Activated CD4-positive, alpha-beta T cell treated with anti-CD3 and anti-CD28 coated beads, Interleukin-2, amount 10 ng/mL, durations not matched to agents 24 days and 14 days (primary cell): ENCODE results near the gene IVD. TPM values are rescaled to one million over a fixed set of nuclear protein-coding genes. Genes with fewer than 3 reads are reported as not detected.

Source experiments
- DNase-seq: peaks from one replicate; pipeline ENCODE4 v3.0.0; 2022
- H3K27ac Mint-ChIP-seq: one replicate; pipeline ENCODE4 v1.8.0; 2022; ENCODE audit warnings: mild to moderate bottlenecking, mixed read lengths
- H3K27me3 Mint-ChIP-seq: one replicate; pipeline ENCODE4 v1.8.0; 2022; ENCODE audit warnings: mixed read lengths
- H3K36me3 Mint-ChIP-seq: one replicate; pipeline ENCODE4 v1.8.0; 2022; ENCODE audit warnings: low read depth, mild to moderate bottlenecking, mixed read lengths
- H3K4me1 Mint-ChIP-seq: one replicate; pipeline ENCODE4 v1.8.0; 2021; ENCODE audit warnings: mixed read lengths
- H3K4me3 Mint-ChIP-seq: one replicate; pipeline ENCODE4 v1.8.0; 2022; ENCODE audit warnings: mild to moderate bottlenecking, moderate library complexity, mixed read lengths
- H3K9me3 Mint-ChIP-seq: one replicate; pipeline ENCODE4 v1.8.0; 2021; ENCODE audit warnings: mixed read lengths
- intact Hi-C: fragments of 100-400 bp; cut with micrococcal nuclease; formaldehyde crosslinking; loops from one replicate; pipeline ENCODE4 v1.15.1; 2023
- total RNA-seq: library from RNA; stranded (reverse); gene quantifications from 2 replicates; pipeline ENCODE4 v1.2.3, GENCODE V29; 2022

IVD gene
- total RNA-seq, 1 donor from 2014 or later: 70.7 TPM

GRCh38 chr15:40412095-40412759 lies 6.6 kb downstream of the IVD start:
- no peak overlapping the region for H3K27ac Mint-ChIP-seq
- no peaks in the 10 kb centered on the region for H3K27me3 Mint-ChIP-seq
- DNase-seq: no peak
- peaks cover 22% of the 10 kb centered on the region for H3K4me1 Mint-ChIP-seq
- H3K9me3 Mint-ChIP-seq: no peaks in the 10 kb centered on the region
- intact Hi-C loops: no loop called here
- no peak overlapping the region for H3K4me3 Mint-ChIP-seq
- peaks cover 43% of the 10 kb centered on the region for H3K36me3 Mint-ChIP-seq

- Mint-ChIP-seq H3K4me1 (peaks cover 15% of the 10 kb centered on the region), H3K9me3 (no peaks in the 10 kb centered on the region), H3K36me3 (peaks cover 39% of the 10 kb centered on the region), H3K27me3 (no peaks in the 10 kb centered on the region), H3K4me3 (no peak overlapping the region), H3K27ac (no peak overlapping the region)
- intact Hi-C loops: no loop called here
- DNase-seq: no peak
Measured at GRCh38 chr15:40413036-40413435, 7.4 kb downstream of the IVD start.

GRCh38 chr15:40414816-40415215 lies 9.2 kb downstream of the IVD start:
- Mint-ChIP-seq H3K27ac (no peak overlapping the region), H3K4me3 (no peak overlapping the region), H3K27me3 (no peaks in the 10 kb centered on the region), H3K9me3 (no peaks in the 10 kb centered on the region), H3K4me1 (peaks cover 4% of the 10 kb centered on the region), H3K36me3 (peaks cover 37% of the 10 kb centered on the region)
- intact Hi-C loops: no loop called here
- DNase-seq: no peak

GRCh38 chr15:40415226-40415625 lies 9.6 kb downstream of the IVD start:
- intact Hi-C loops: no loop called here
- Mint-ChIP-seq H3K9me3 (no peaks in the 10 kb centered on the region), H3K36me3 (peaks cover 35% of the 10 kb centered on the region), H3K27me3 (no peaks in the 10 kb centered on the region), H3K4me3 (no peak overlapping the region), H3K27ac (no peak overlapping the region), H3K4me1 (peaks cover 2% of the 10 kb centered on the region)
- no peak for DNase-seq

GRCh38 chr15:40416056-40416455 lies 10.5 kb downstream of the IVD start:
- Mint-ChIP-seq H3K9me3 (no peaks in the 10 kb centered on the region), H3K4me3 (no peak overlapping the region), H3K27ac (no peak overlapping the region), H3K4me1 (peaks cover under 1% of the 10 kb centered on the region), H3K27me3 (no peaks in the 10 kb centered on the region), H3K36me3 (peaks cover 26% of the 10 kb centered on the region)
- intact Hi-C loops: no loop called here
- DNase-seq: no peak

- H3K9me3 Mint-ChIP-seq: no peaks in the 10 kb centered on the region
- peaks cover 13% of the 10 kb centered on the region for H3K36me3 Mint-ChIP-seq
- H3K4me1 Mint-ChIP-seq: no peaks in the 10 kb centered on the region
- DNase-seq: no peak
- H3K27ac Mint-ChIP-seq: no peak overlapping the region
- no peak overlapping the region for H3K4me3 Mint-ChIP-seq
- no peaks in the 10 kb centered on the region for H3K27me3 Mint-ChIP-seq
- intact Hi-C loops: no loop called here
Measured at GRCh38 chr15:40418126-40418525, 12.5 kb downstream of the IVD start.

- intact Hi-C loops: loop anchor here (5.0 kb wide), 2 partner anchors 53 to 98 kb away; partner anchors contain the start of gene INAFM2
- H3K4me1 Mint-ChIP-seq: no peaks in the 10 kb centered on the region
- no peak overlapping the region for H3K4me3 Mint-ChIP-seq
- H3K36me3 Mint-ChIP-seq: peaks cover 9% of the 10 kb centered on the region
- DNase-seq: no peak
- H3K9me3 Mint-ChIP-seq: no peaks in the 10 kb centered on the region
- no peaks in the 10 kb centered on the region for H3K27me3 Mint-ChIP-seq
- H3K27ac Mint-ChIP-seq: no peak overlapping the region
Measured at GRCh38 chr15:40420071-40420713, 14.6 kb downstream of the IVD start.

GRCh38 chr15:40420793-40421192 lies 15.2 kb downstream of the IVD start:
- Mint-ChIP-seq H3K36me3 (peaks cover 4% of the 10 kb centered on the region), H3K27me3 (no peaks in the 10 kb centered on the region), H3K4me1 (no peaks in the 10 kb centered on the region), H3K27ac (no peak overlapping the region), H3K9me3 (no peaks in the 10 kb centered on the region), H3K4me3 (no peak overlapping the region)
- DNase-seq: no peak
- intact Hi-C loops: loop anchor here (5.0 kb wide), 2 partner anchors 53 to 98 kb away; partner anchors contain the start of gene INAFM2

- H3K4me1 Mint-ChIP-seq: no peaks in the 10 kb centered on the region
- H3K27me3 Mint-ChIP-seq: no peaks in the 10 kb centered on the region
- H3K9me3 Mint-ChIP-seq: no peaks in the 10 kb centered on the region
- DNase-seq: peak; percentile 96
- no peak overlapping the region for H3K27ac Mint-ChIP-seq
- intact Hi-C loops: loop anchor here (1.0 to 5.0 kb wide), 3 partner anchors 54 to 99 kb away; partner anchors contain the start of gene INAFM2
- peaks cover 2% of the 10 kb centered on the region for H3K36me3 Mint-ChIP-seq
- H3K4me3 Mint-ChIP-seq: no peak overlapping the region
Measured at GRCh38 chr15:40421246-40422157, 15.9 kb downstream of the IVD start.

- no peak overlapping the region for H3K27ac Mint-ChIP-seq
- no peaks in the 10 kb centered on the region for H3K27me3 Mint-ChIP-seq
- intact Hi-C loops: loop anchor here (5.0 kb wide), 2 partner anchors 57 to 102 kb away; partner anchors contain the start of gene INAFM2
- DNase-seq: no peak
- no peaks in the 10 kb centered on the region for H3K4me1 Mint-ChIP-seq
- no peaks in the 10 kb centered on the region for H3K36me3 Mint-ChIP-seq
- H3K4me3 Mint-ChIP-seq: no peak overlapping the region
- no peaks in the 10 kb centered on the region for H3K9me3 Mint-ChIP-seq
Measured at GRCh38 chr15:40424483-40425115, 19.0 kb downstream of the IVD start.

GRCh38 chr15:40425681-40426080 lies 20.1 kb downstream of the IVD start:
- intact Hi-C loops: no loop called here
- H3K4me1 Mint-ChIP-seq: no peaks in the 10 kb centered on the region
- no peak for DNase-seq

GRCh38 chr15:40427188-40427587 lies 21.6 kb downstream of the IVD start:
- Mint-ChIP-seq H3K36me3 (no peaks in the 10 kb centered on the region), H3K27ac (no peak overlapping the region), H3K27me3 (peaks cover under 1% of the 10 kb centered on the region), H3K9me3 (no peaks in the 10 kb centered on the region), H3K4me1 (no peaks in the 10 kb centered on the region), H3K4me3 (no peak overlapping the region)
- DNase-seq: no peak
- intact Hi-C loops: no loop called here

More at GRCh38 chr15:40425681-40426080, 20.1 kb downstream of the IVD start:
- Mint-ChIP-seq H3K9me3 (no peaks in the 10 kb centered on the region), H3K27ac (no peak overlapping the region), H3K4me3 (no peak overlapping the region), H3K27me3 (no peaks in the 10 kb centered on the region), H3K36me3 (no peaks in the 10 kb centered on the region)

- no peak overlapping the region for H3K27ac Mint-ChIP-seq
- no peaks in the 10 kb centered on the region for H3K9me3 Mint-ChIP-seq
- H3K36me3 Mint-ChIP-seq: no peaks in the 10 kb centered on the region
- DNase-seq: no peak
- H3K4me1 Mint-ChIP-seq: no peaks in the 10 kb centered on the region
- peaks cover 6% of the 10 kb centered on the region for H3K27me3 Mint-ChIP-seq
- intact Hi-C loops: no loop called here
- no peak overlapping the region for H3K4me3 Mint-ChIP-seq
Measured at GRCh38 chr15:40428185-40428584, 22.6 kb downstream of the IVD start.
